A549 (cell line): Measurements from ENCODE around the gene PPFIA2.

Experiments used
- PHF8 ChIP-seq: fragments of 200-600 bp; sonication (generic); IDR thresholded peaks from 2 replicates; pipeline ENCODE4 v1.6.1; 2016; ENCODE audit warnings: low read depth, mild to moderate bottlenecking, antibody characterized with exemption, moderate library complexity, borderline replicate concordance
- POLR2A ChIP-seq: IDR thresholded peaks from 2 replicates; pipeline ENCODE4 v1.6.1; 2012; ENCODE audit warnings: mild to moderate bottlenecking, low read length
- POLR2AphosphoS2 ChIP-seq: conservative IDR thresholded peaks from 2 replicates; pipeline ENCODE4 v1.6.1; 2012; ENCODE audit warnings: low read length, improper control_type of control experiment, inconsistent platforms
- RAD21 ChIP-seq, 2 experiments: fragments of >200 bp in 1 of 2; sonication (Bioruptor Twin) in 1 of 2; formaldehyde crosslinking in 1 of 2; IDR thresholded peaks in 1 of 2; conservative IDR thresholded peaks in 1 of 2; 2 replicates in 1 of 2; 3 replicates in 1 of 2; pipeline ENCODE4 v1.6.1; 2012 to 2018; ENCODE audit warnings: inconsistent platforms in 1 of 2
- ZFP36 ChIP-seq: fragments of 450-650 bp; IDR thresholded peaks from 2 replicates; pipeline ENCODE4 v1.6.1; 2014; ENCODE audit warnings: borderline replicate concordance; ENCODE audit not compliant: partially characterized antibody
- TF ChIP-seq, protein P1 (sequence below): fragments of >200 bp; sonication (Bioruptor Twin); formaldehyde crosslinking; IDR thresholded peaks from 3 replicates; pipeline ENCODE4 v1.5.1; 2016
- TF ChIP-seq, protein P2 (sequence below): IDR thresholded peaks from 2 replicates; pipeline ENCODE4 v1.6.1; 2012

DNA sequence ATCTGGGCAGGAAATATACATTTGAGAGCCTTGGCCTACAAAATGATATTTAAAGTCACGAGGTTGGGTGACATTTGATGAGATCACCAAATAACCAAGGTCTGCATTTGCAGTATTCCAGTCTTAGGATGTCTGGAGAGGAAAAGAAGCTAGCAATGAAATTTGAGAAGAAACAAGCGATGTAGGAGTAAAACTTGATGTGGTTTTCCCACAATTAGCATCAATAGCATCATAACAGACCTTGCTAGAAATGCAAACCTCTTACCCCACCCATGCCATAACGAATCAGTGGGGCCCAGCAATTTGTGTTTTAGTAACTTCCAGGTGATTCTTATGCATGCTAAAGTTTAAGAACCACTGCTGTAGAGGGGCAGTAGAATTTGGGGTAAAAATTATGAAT, 219.9 kb downstream of the PPFIA2 start:
- TF ChIP-seq PHF8 (no peak), ZFP36 (no peak), POLR2A (no peak), RAD21 (conservative IDR thresholded peaks at IDR 0.05 in 1 of 2, IDR thresholded peaks at IDR 0.05 in 1 of 2) (no peak), POLR2AphosphoS2 (no peak)
- TF ChIP-seq, protein P1, sequence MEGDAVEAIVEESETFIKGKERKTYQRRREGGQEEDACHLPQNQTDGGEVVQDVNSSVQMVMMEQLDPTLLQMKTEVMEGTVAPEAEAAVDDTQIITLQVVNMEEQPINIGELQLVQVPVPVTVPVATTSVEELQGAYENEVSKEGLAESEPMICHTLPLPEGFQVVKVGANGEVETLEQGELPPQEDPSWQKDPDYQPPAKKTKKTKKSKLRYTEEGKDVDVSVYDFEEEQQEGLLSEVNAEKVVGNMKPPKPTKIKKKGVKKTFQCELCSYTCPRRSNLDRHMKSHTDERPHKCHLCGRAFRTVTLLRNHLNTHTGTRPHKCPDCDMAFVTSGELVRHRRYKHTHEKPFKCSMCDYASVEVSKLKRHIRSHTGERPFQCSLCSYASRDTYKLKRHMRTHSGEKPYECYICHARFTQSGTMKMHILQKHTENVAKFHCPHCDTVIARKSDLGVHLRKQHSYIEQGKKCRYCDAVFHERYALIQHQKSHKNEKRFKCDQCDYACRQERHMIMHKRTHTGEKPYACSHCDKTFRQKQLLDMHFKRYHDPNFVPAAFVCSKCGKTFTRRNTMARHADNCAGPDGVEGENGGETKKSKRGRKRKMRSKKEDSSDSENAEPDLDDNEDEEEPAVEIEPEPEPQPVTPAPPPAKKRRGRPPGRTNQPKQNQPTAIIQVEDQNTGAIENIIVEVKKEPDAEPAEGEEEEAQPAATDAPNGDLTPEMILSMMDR = no peak
- TF ChIP-seq, protein P2, sequence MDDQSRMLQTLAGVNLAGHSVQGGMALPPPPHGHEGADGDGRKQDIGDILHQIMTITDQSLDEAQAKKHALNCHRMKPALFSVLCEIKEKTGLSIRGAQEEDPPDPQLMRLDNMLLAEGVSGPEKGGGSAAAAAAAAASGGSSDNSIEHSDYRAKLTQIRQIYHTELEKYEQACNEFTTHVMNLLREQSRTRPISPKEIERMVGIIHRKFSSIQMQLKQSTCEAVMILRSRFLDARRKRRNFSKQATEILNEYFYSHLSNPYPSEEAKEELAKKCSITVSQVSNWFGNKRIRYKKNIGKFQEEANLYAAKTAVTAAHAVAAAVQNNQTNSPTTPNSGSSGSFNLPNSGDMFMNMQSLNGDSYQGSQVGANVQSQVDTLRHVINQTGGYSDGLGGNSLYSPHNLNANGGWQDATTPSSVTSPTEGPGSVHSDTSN = no peak
